Mucosa of rectum (tissue), 2 donors: Measurements from ENCODE around the gene MAP2K7.

Experiments
- H3K27ac ChIP-seq, 2 donors: one replicate each; pipeline ENCODE4 v1.7.0; 2013; ENCODE audit warnings: inconsistent platforms in 2 of 2, low read depth in 2 of 2, low read length in 2 of 2
- H3K27me3 ChIP-seq, 2 donors: one replicate each; pipeline ENCODE4 v1.7.0; 2013; ENCODE audit warnings: low read length in 2 of 2; ENCODE audit not compliant: control insufficient read depth in 2 of 2, insufficient read depth in 2 of 2
- H3K36me3 ChIP-seq, 2 donors: one replicate each; pipeline ENCODE4 v1.7.0; 2013; ENCODE audit warnings: low read length in 2 of 2; ENCODE audit not compliant: control insufficient read depth in 2 of 2, insufficient read depth in 2 of 2
- H3K4me1 ChIP-seq, 2 donors: one replicate each; pipeline ENCODE4 v1.7.0; 2013; ENCODE audit warnings: low read length in 2 of 2, mild to moderate bottlenecking in 1 of 2; ENCODE audit not compliant: control insufficient read depth in 2 of 2, insufficient read depth in 2 of 2
- H3K4me3 ChIP-seq, 2 donors: one replicate each; pipeline ENCODE4 v1.7.0; 2013; ENCODE audit warnings: low read length in 2 of 2
- H3K9ac ChIP-seq, 2 donors: one replicate each; pipeline ENCODE4 v1.7.0; 2013; ENCODE audit warnings: low read length in 2 of 2, low read depth in 1 of 2, mild to moderate bottlenecking in 1 of 2
- H3K9me3 ChIP-seq, 2 donors: one replicate each; pipeline ENCODE4 v1.7.0; 2013; ENCODE audit warnings: low read length in 2 of 2; ENCODE audit not compliant: control insufficient read depth in 2 of 2
- donor health status: healthy.
- donor health status: Normal muscosa, but diverticular disease.

The MAP2K7 gene

GRCh38 chr19:7899751-7900378 lies 3.8 kb upstream of the MAP2K7 start:
- Histone ChIP-seq H3K4me3 (no peak overlapping the region), H3K9ac (no peak overlapping the region), H3K27me3 (no peaks in the 10 kb centered on the region), H3K36me3 (no peaks in the 10 kb centered on the region), H3K4me1 (peaks cover 13 to 19% of the 10 kb centered on the region in 2 donors), H3K27ac (no peak overlapping the region), H3K9me3 (no peaks in the 10 kb centered on the region)

GRCh38 chr19:7900401-7900870 lies 3.2 kb upstream of the MAP2K7 start:
- Histone ChIP-seq H3K27me3 (no peaks in the 10 kb centered on the region), H3K4me3 (no peak overlapping the region), H3K9ac (no peak overlapping the region), H3K9me3 (no peaks in the 10 kb centered on the region), H3K36me3 (no peaks in the 10 kb centered on the region), H3K4me1 (peaks cover 16 to 19% of the 10 kb centered on the region in 2 donors), H3K27ac (no peak overlapping the region)

- Histone ChIP-seq H3K4me1 (peaks cover 16 to 19% of the 10 kb centered on the region in 2 donors), H3K27ac (no peak overlapping the region), H3K36me3 (no peaks in the 10 kb centered on the region), H3K9me3 (no peaks in the 10 kb centered on the region), H3K4me3 (no peak overlapping the region), H3K27me3 (no peaks in the 10 kb centered on the region), H3K9ac (no peak overlapping the region)
Observed at GRCh38 chr19:7900931-7901330, 2.7 kb upstream of the MAP2K7 start.

GRCh38 chr19:7901337-7901736 lies 2.3 kb upstream of the MAP2K7 start:
- no peaks in the 10 kb centered on the region for H3K9me3 ChIP-seq
- no peaks in the 10 kb centered on the region for H3K36me3 ChIP-seq
- no peak overlapping the region for H3K4me3 ChIP-seq
- no peak overlapping the region for H3K27ac ChIP-seq
- H3K9ac ChIP-seq, result no peak overlapping the region
- H3K27me3 ChIP-seq, result no peaks in the 10 kb centered on the region
- H3K4me1 ChIP-seq, result peaks cover 16 to 19% of the 10 kb centered on the region in 2 donors

- H3K4me1 ChIP-seq, result peaks cover 16 to 19% of the 10 kb centered on the region in 2 donors
- no peaks in the 10 kb centered on the region for H3K9me3 ChIP-seq
- peak overlapping the region; percentile 78 to 86 for H3K27ac ChIP-seq
- H3K36me3 ChIP-seq, result no peaks in the 10 kb centered on the region
- H3K9ac ChIP-seq, result peak overlapping the region; percentile 76 to 87
- H3K27me3 ChIP-seq, result no peaks in the 10 kb centered on the region
- peak overlapping the region; percentile 70 to 91 for H3K4me3 ChIP-seq
Observed at GRCh38 chr19:7902796-7903243, 857 bp upstream of the MAP2K7 start.

GRCh38 chr19:7904074-7905020 lies 670 bp downstream of the MAP2K7 start:
- Histone ChIP-seq H3K9me3 (no peaks in the 10 kb centered on the region), H3K27me3 (no peaks in the 10 kb centered on the region), H3K9ac (peak overlapping the region; percentile 81 to 96), H3K4me1 (peaks cover 16 to 19% of the 10 kb centered on the region in 2 donors), H3K36me3 (peaks cover 0 to 3% of the 10 kb centered on the region in 2 donors), H3K27ac (peak overlapping the region; percentile 84 to 86), H3K4me3 (peak overlapping the region; percentile 84 to 92)

- Histone ChIP-seq H3K27ac (no peak overlapping the region), H3K9ac (no peak overlapping the region), H3K36me3 (peaks cover 3 to 8% of the 10 kb centered on the region in 2 donors), H3K27me3 (no peaks in the 10 kb centered on the region), H3K4me1 (peaks cover 16 to 19% of the 10 kb centered on the region in 2 donors), H3K9me3 (no peaks in the 10 kb centered on the region), H3K4me3 (peak overlapping the region in 1 of 2 donors; percentile 92)
Observed at GRCh38 chr19:7905268-7905667, 1.6 kb downstream of the MAP2K7 start.

GRCh38 chr19:7905859-7906258 lies 2.2 kb downstream of the MAP2K7 start:
- no peak overlapping the region for H3K27ac ChIP-seq
- no peak overlapping the region for H3K9ac ChIP-seq
- peaks cover 9 to 14% of the 10 kb centered on the region in 2 donors for H3K36me3 ChIP-seq
- no peak overlapping the region for H3K4me3 ChIP-seq
- H3K4me1 ChIP-seq, result peaks cover 16 to 19% of the 10 kb centered on the region in 2 donors
- H3K9me3 ChIP-seq, result no peaks in the 10 kb centered on the region
- H3K27me3 ChIP-seq, result no peaks in the 10 kb centered on the region

- Histone ChIP-seq H3K36me3 (peaks cover 19 to 24% of the 10 kb centered on the region in 2 donors), H3K4me1 (peaks cover 16 to 19% of the 10 kb centered on the region in 2 donors), H3K9ac (no peak overlapping the region), H3K27me3 (no peaks in the 10 kb centered on the region), H3K27ac (no peak overlapping the region), H3K9me3 (no peaks in the 10 kb centered on the region), H3K4me3 (no peak overlapping the region)
Observed at GRCh38 chr19:7907122-7907521, 3.4 kb downstream of the MAP2K7 start.

GRCh38 chr19:7907544-7907943 lies 3.9 kb downstream of the MAP2K7 start:
- no peak overlapping the region for H3K4me3 ChIP-seq
- H3K36me3 ChIP-seq, result peaks cover 20 to 26% of the 10 kb centered on the region in 2 donors
- H3K9ac ChIP-seq, result no peak overlapping the region

More at GRCh38 chr19:7907544-7907943, 3.9 kb downstream of the MAP2K7 start:
- Histone ChIP-seq H3K27ac (no peak overlapping the region), H3K9me3 (no peaks in the 10 kb centered on the region), H3K4me1 (peaks cover 16 to 17% of the 10 kb centered on the region in 2 donors), H3K27me3 (no peaks in the 10 kb centered on the region)
